Liver (tissue), 9 donors: ENCODE data around the gene SEMA3E. TPM values are rescaled to one million over a fixed set of nuclear protein-coding genes. Genes with fewer than 3 reads are reported as not detected.

Experiments
- DNase-seq: peaks from one replicate; pipeline ENCODE4 v3.0.0-alpha.2; 2017; ENCODE audit warnings: low spot score
- H3K27ac ChIP-seq, 2 donors: one replicate each; pipeline ENCODE4 v1.7.0; 2013; ENCODE audit warnings: inconsistent platforms in 2 of 2, low read length in 2 of 2, control low read depth in 1 of 2, low read depth in 1 of 2, mild to moderate bottlenecking in 1 of 2
- H3K27me3 ChIP-seq, 4 donors: one replicate each; pipeline versions ENCODE4 v1.6.1 to v1.7.0; 2013; ENCODE audit warnings: low read length in 3 of 4, inconsistent platforms in 1 of 4, mild to moderate bottlenecking in 1 of 4, moderate library complexity in 1 of 4; ENCODE audit not compliant: control insufficient read depth in 4 of 4, insufficient read depth in 4 of 4
- H3K36me3 ChIP-seq, 4 donors: one replicate each; pipeline versions ENCODE4 v1.6.1 to v1.7.0; 2013; ENCODE audit warnings: low read length in 3 of 4, mild to moderate bottlenecking in 3 of 4, low read depth in 1 of 4, moderate library complexity in 1 of 4; ENCODE audit not compliant: control insufficient read depth in 4 of 4, insufficient read depth in 3 of 4
- H3K4me1 ChIP-seq, 4 donors: one replicate each; pipeline versions ENCODE4 v1.6.1 to v1.7.0; 2013; ENCODE audit warnings: low read length in 3 of 4, mild to moderate bottlenecking in 3 of 4, moderate library complexity in 1 of 4; ENCODE audit not compliant: control insufficient read depth in 4 of 4, insufficient read depth in 4 of 4
- H3K4me3 ChIP-seq, 3 donors: one replicate each; pipeline versions ENCODE4 v1.6.1 to v1.7.0; 2013; ENCODE audit warnings: low read length in 3 of 3, control low read depth in 1 of 3, low read depth in 1 of 3, mild to moderate bottlenecking in 1 of 3
- H3K9ac ChIP-seq, 2 donors: one replicate each; pipeline ENCODE4 v1.7.0; 2013; ENCODE audit warnings: low read length in 2 of 2, mild to moderate bottlenecking in 2 of 2, moderate library complexity in 2 of 2, control low read depth in 1 of 2, low read depth in 1 of 2
- H3K9me3 ChIP-seq, 4 donors: one replicate each; pipeline versions ENCODE4 v1.6.1 to v1.7.0; 2013; ENCODE audit warnings: low read length in 3 of 4; ENCODE audit not compliant: control insufficient read depth in 4 of 4
- CTCF ChIP-seq: fragments of 150-350 bp; IDR thresholded peaks from 2 replicates; pipeline ENCODE4 v1.5.1; 2017; ENCODE audit warnings: improper control_type of control experiment, low read depth, low read length; ENCODE audit not compliant: missing input control
- EGR1 ChIP-seq, 2 donors: IDR thresholded peaks; 2 replicates each; pipeline ENCODE4 v1.6.1; 2016 to 2018; ENCODE audit warnings: antibody characterized with exemption in 2 of 2, low read depth in 2 of 2
- FOXA1 ChIP-seq: IDR thresholded peaks from 2 replicates; pipeline ENCODE4 v1.6.1; 2016; ENCODE audit warnings: antibody characterized with exemption
- FOXA2 ChIP-seq: IDR thresholded peaks from 2 replicates; pipeline ENCODE4 v1.6.1; 2016; ENCODE audit warnings: antibody characterized with exemption
- GABPA ChIP-seq, 2 donors: IDR thresholded peaks in 1 of 2; conservative IDR thresholded peaks in 1 of 2; 2 replicates each; pipeline ENCODE4 v1.6.1; 2016; ENCODE audit warnings: antibody characterized with exemption in 2 of 2, mild to moderate bottlenecking in 1 of 2, moderate library complexity in 1 of 2
- HNF4A ChIP-seq, 2 donors: conservative IDR thresholded peaks; 2 replicates each; pipeline ENCODE4 v1.6.1; 2016; ENCODE audit warnings: antibody characterized with exemption in 2 of 2, mild to moderate bottlenecking in 2 of 2
- HNF4G ChIP-seq: IDR thresholded peaks from 2 replicates; pipeline ENCODE4 v1.6.1; 2016; ENCODE audit warnings: antibody characterized with exemption
- JUND ChIP-seq, 2 donors: IDR thresholded peaks; 2 replicates each; pipeline ENCODE4 v1.6.1; 2016; ENCODE audit warnings: antibody characterized with exemption in 2 of 2
- MAX ChIP-seq: IDR thresholded peaks from 2 replicates; pipeline ENCODE4 v1.6.1; 2016; ENCODE audit warnings: antibody characterized with exemption
- NR2F2 ChIP-seq: IDR thresholded peaks from 2 replicates; pipeline ENCODE4 v1.6.1; 2016; ENCODE audit warnings: antibody characterized with exemption
- RAD21 ChIP-seq, 2 donors: IDR thresholded peaks; 2 replicates each; pipeline ENCODE4 v1.6.1; 2016; ENCODE audit warnings: antibody characterized with exemption in 2 of 2, mild to moderate bottlenecking in 2 of 2
- RXRA ChIP-seq, 2 donors: IDR thresholded peaks; 2 replicates each; pipeline ENCODE4 v1.6.1; 2017 to 2018; ENCODE audit warnings: antibody characterized with exemption in 2 of 2, mild to moderate bottlenecking in 1 of 2
- TAF1 ChIP-seq: conservative IDR thresholded peaks from 2 replicates; pipeline ENCODE4 v1.6.1; 2016; ENCODE audit warnings: antibody characterized with exemption, mild to moderate bottlenecking
- YY1 ChIP-seq: IDR thresholded peaks from 2 replicates; pipeline ENCODE4 v1.6.1; 2016; ENCODE audit warnings: antibody characterized with exemption, mild to moderate bottlenecking
- ZBTB33 ChIP-seq: IDR thresholded peaks from 2 replicates; pipeline ENCODE4 v1.6.1; 2016; ENCODE audit warnings: antibody characterized with exemption
- WGBS: extraction: QIAGEN DNeasy Blood & Tissue Kit; methylation state at CpG from one replicate; pipeline ENCODE4 v1.1.7; 2013; 5-methylcytosine and 5-hydroxymethylcytosine counted together
- polyA plus RNA-seq, 2 donors: library from polyadenylated mRNA; stranded (reverse) in 1 of 2; unstranded in 1 of 2; fragments of 200-250 nt in 1 of 2; fragments of >200 nt in 1 of 2; fragmentation: Nextera tagmentation in 1 of 2; extraction: Ambion mirVana in 1 of 2; gene quantifications; one replicate each; pipeline versions ENCODE4 v1.2.1 to v1.2.3, GENCODE V29; 2013 to 2015
- total RNA-seq, 2 donors: library from RNA; depleted of rRNA; stranded (reverse); fragments of >200 nt; gene quantifications; one replicate each; pipeline ENCODE4 v1.2.3, GENCODE V29; 2014
- donor health status: healthy.
- donor health status: healthy.
- donor health status: healthy.
- donor health status: healthy.
- donor health status: healthy.

Gene SEMA3E
- total and polyA plus RNA-seq, 4 donors: 0.20 to 1.2 (median 0.59) TPM; not detected in 1

GRCh38 chr7:83475420-83475819, 173.5 kb downstream of the SEMA3E start:
- no peaks in the 10 kb centered on the region for H3K9me3 ChIP-seq
- no peaks in the 10 kb centered on the region for H3K36me3 ChIP-seq
- no peak overlapping the region for H3K9ac ChIP-seq
- WGBS: 57% methylated on average over 6 of the region's 6 CpGs
- no peak for TF ChIP-seq MAX
- TF ChIP-seq TAF1: no peak
- TF ChIP-seq GABPA (IDR thresholded peaks at IDR 0.05 in 1 of 2, conservative IDR thresholded peaks at IDR 0.05 in 1 of 2): no peak
- no peak for TF ChIP-seq FOXA2
- TF ChIP-seq HNF4G: no peak
- TF ChIP-seq ZBTB33: no peak
- TF ChIP-seq CTCF: no peak
- TF ChIP-seq YY1: no peak
- TF ChIP-seq JUND (IDR thresholded peaks at IDR 0.05): no peak
- H3K27me3 ChIP-seq: no peaks in the 10 kb centered on the region
- H3K4me1 ChIP-seq: no peaks in the 10 kb centered on the region
- H3K27ac ChIP-seq: no peak overlapping the region
- H3K4me3 ChIP-seq: no peak overlapping the region
- no peak for DNase-seq

GRCh38 chr7:83472376-83472775, 176.6 kb downstream of the SEMA3E start:
- TF ChIP-seq EGR1 (IDR thresholded peaks at IDR 0.05; ENCODE audit: low read depth in 2 of 2): no peak
- TF ChIP-seq YY1: no peak
- TF ChIP-seq GABPA (IDR thresholded peaks at IDR 0.05 in 1 of 2, conservative IDR thresholded peaks at IDR 0.05 in 1 of 2): no peak
- TF ChIP-seq HNF4A (conservative IDR thresholded peaks at IDR 0.05): no peak
- no peak for TF ChIP-seq RXRA (IDR thresholded peaks at IDR 0.05)
- no peak for TF ChIP-seq FOXA1
- TF ChIP-seq FOXA2: no peak
- TF ChIP-seq RAD21 (IDR thresholded peaks at IDR 0.05): no peak
- no peak for DNase-seq
- Histone ChIP-seq H3K9ac (no peak overlapping the region), H3K27ac (no peak overlapping the region), H3K9me3 (no peaks in the 10 kb centered on the region), H3K27me3 (no peaks in the 10 kb centered on the region), H3K4me1 (no peaks in the 10 kb centered on the region), H3K36me3 (no peaks in the 10 kb centered on the region), H3K4me3 (no peak overlapping the region)
- 84% methylated on average over 2 of the region's 2 CpGs for WGBS

GRCh38 chr7:83469491-83469890, 179.4 kb downstream of the SEMA3E start:
- H3K9ac ChIP-seq: no peak overlapping the region
- no peak for DNase-seq
- no peaks in the 10 kb centered on the region for H3K9me3 ChIP-seq
- H3K27me3 ChIP-seq: no peaks in the 10 kb centered on the region
- no peak overlapping the region for H3K27ac ChIP-seq
- H3K4me3 ChIP-seq: no peak overlapping the region
- no peaks in the 10 kb centered on the region for H3K36me3 ChIP-seq
- 96% methylated on average over 3 of the region's 3 CpGs for WGBS
- H3K4me1 ChIP-seq: no peaks in the 10 kb centered on the region
- TF ChIP-seq RAD21 (IDR thresholded peaks at IDR 0.05) (no peak), FOXA1 (no peak), JUND (IDR thresholded peaks at IDR 0.05) (no peak), GABPA (IDR thresholded peaks at IDR 0.05 in 1 of 2, conservative IDR thresholded peaks at IDR 0.05 in 1 of 2) (no peak), NR2F2 (no peak), HNF4A (conservative IDR thresholded peaks at IDR 0.05) (no peak), HNF4G (no peak), ZBTB33 (no peak), CTCF (no peak), EGR1 (IDR thresholded peaks at IDR 0.05; ENCODE audit: low read depth in 2 of 2) (no peak), TAF1 (no peak)
